Loucy (cell line): Measurements from ENCODE around the gene CFAP58.
"Not testable (repeated sequence)": the region's sequence is repeated elsewhere in the genome, so short reads cannot be mapped to it uniquely, and the experiment has no call there.

Source experiments
- CTCF ChIP-seq: fragments of 200-600 bp; sonication (generic); conservative IDR thresholded peaks from 2 replicates; pipeline ENCODE4 v1.5.1; 2014; ENCODE audit warnings: mild to moderate bottlenecking, antibody characterized with exemption, low read length
- EZH2phosphoT487 ChIP-seq: fragments of 200-600 bp; IDR thresholded peaks from 2 replicates; pipeline ENCODE4 v1.6.1; 2018; ENCODE audit warnings: antibody characterized with exemption, mild to moderate bottlenecking, moderate library complexity, borderline replicate concordance

GRCh38 chr10:104465575-104465974, 111.9 kb downstream of the CFAP58 start:
- not testable (repeated sequence) for TF ChIP-seq CTCF, EZH2phosphoT487
